HG03175 (cell line): ENCODE measurements around the gene KNOP1.
"Not testable (repeated sequence)": the region's sequence is repeated elsewhere in the genome, so short reads cannot be mapped to it uniquely, and the experiment has no call there.

ENCODE experiments used
- ATAC-seq: cut with Tn5 transposase; IDR thresholded peaks from one replicate; pipeline ENCODE4 v1.9.1; 2021; ENCODE audit warnings: mild to moderate bottlenecking, moderate library complexity; ENCODE audit not compliant: unreplicated experiment

KNOP1 gene

DNA sequence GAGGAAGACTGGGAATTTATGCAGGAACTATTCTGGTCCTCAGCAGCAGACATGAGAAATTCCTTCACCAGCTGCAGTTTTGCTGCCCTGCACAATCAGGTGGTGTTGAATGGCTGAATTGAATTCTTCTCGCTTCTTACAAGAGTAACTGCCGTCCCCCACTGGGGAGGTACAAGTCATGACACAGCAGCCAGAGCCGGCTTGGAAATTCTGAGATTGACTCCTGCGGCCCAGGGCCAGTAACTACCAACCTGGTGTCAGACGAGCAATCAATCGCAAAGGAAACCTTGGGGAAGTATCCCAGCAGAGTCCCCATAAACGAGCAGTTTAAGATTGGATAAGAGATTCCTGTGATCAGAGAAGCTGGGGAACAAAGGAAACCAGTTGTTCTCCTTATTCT lies 30.7 kb downstream of the KNOP1 start:
- ATAC-seq = no peak

DNA sequence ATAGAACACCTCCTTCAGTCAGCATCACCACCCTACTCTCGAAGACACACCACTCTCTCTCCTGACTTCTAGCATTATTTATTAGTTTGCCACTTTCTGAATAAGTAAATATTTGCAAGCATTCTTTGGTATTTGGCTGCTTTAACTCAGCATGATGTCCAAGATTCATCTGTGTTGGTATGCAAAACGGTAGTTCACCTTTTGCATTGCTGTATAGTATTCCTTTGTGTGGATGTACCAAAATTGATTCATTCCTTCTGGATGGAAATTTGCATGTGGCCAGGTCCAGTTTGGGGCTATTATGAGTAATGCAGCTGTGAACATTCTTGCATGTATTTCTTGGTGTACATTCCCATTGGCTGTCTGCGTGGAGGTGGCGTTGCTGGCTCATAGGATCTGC lies 32.9 kb downstream of the KNOP1 start:
- ATAC-seq = no peak

DNA sequence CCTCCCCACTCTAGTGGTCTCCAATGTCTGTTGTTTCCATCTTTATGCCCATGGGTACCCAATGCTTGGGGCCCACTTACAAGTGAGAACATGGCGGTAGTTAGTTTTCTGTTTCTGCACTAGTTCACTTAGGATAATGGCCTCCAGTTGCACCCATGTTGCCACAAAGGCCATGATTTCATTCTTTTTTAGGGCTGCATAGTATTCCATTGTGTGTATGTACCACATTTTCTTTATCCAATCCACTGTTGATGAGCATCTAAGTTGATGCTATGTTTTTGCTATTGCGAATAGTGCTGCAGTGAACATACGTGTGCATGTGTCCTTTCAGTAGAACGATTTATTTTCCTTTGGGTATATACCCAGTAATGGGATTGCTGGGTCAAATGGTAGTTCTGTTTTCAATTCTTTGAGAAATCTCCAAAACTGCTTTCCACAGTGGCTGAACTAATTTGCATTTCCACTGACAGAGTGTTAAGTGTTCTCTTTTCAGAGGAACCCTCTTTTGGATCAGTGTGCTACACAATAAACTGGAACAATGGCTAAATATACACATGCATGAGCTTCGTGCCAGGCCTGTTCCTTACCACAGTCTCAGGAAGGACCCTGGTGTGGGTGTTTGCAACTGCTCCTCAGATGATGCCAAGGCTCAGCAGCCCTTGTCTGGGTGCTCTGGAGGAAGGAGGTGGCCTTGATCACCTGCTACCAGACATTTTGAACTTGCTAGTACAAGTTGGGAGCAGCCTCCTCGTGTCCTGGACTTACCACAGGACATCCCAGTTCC lies 34.4 kb downstream of the KNOP1 start:
- ATAC-seq = no peak

DNA sequence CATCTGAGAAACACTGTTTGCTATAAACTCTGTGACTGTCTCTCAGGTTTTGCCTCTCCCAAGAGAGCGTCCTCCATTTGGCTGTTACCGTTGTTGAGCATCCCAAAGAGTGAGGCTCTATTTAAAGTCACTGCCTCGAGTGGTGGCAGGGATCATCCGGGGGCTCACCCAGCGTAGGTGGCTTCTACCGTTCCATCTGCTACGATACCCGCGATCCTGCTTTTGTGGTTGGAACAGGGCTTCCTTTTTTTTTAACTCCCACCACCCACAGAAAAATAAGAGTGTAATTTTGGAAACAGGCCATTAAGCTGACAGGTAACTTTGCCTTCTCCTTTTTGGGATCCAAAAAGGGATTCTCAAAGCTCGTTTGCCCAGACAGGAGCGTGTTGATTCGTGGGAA lies 36.4 kb downstream of the KNOP1 start:
- no peak for ATAC-seq

GRCh38 chr16:19680881-19681340 lies 37.1 kb downstream of the KNOP1 start:
- ATAC-seq = no peak

DNA sequence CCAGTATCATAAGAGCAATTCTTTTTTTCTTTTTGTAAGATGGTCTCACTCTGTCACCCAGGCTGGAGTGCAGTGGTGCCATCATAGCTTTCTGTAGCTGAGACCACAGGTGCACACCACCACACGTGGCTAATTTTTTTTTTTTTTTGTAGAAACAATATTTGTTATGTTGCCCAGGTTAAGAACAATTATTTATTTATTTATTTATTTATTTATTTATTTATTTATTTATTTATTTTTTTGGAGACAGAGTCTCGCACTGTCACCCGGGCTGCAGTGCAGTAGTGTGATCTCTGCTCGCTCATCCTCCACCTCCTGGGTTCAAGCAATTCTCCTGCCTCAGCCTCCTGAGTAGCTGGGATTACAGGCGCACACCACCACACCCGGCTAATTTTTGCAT lies 38.7 kb downstream of the KNOP1 start:
- not testable (repeated sequence) for ATAC-seq

DNA sequence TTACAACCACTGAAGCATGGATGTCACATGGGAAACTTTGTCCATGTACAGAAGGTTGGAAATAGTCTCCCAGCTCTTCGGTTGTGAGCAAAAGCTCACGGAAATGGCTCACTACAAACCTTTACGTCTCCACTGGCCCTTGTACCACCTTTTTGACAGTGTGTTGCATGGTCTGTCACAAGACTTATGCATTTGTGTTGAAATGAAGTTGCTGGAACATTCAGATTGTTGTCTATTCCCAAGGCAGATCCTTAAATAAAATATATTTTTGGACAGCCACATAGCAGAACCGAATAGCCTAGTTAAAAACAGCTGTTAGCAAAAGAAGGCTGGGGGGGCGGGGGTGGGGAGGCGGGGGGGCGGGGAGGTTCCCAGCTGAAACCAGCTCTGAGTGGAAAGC lies 39.2 kb downstream of the KNOP1 start:
- no peak for ATAC-seq

DNA sequence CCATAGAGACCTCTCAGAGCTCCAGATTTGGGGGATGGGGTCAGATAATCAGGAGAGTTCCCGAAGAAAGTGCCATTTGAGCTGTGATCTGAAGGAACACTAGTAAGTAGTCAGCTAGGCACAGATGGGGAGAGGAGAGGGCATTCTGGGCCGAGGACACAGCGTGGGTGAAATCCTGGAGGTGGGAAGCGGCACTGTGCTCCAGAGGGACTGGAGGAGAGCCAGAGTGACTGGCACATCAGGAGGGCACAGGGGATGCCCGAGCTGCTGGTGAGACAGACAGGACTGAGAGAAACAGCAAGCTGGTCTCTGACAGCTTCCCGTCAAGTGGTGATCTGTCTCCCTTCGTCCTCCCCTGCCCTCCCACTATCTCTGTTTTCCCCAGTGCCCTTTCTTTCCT lies 40.6 kb downstream of the KNOP1 start:
- no peak for ATAC-seq

DNA sequence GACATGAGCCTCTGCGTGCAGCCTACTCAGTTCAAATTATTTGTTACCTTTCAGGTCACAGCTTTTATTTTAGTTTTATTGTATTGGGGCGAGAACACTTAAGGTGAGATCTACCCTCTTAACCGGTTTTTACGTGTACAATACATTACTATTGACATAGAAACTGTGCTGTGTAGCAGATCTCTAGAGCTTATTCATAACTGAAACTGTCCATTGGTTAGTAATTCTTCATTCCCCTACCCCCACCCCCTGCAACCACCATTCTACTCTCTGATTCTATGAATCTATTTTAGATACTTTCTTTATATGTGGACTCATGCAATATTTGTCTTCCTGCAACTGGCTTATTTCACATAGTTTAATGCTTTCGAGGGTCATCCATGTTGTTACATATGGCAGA lies 43.5 kb downstream of the KNOP1 start:
- ATAC-seq = no peak

- no peak for ATAC-seq
Measured at GRCh38 chr16:19672378-19672777, 45.6 kb downstream of the KNOP1 start.

GRCh38 chr16:19666477-19666876 lies 51.5 kb downstream of the KNOP1 start:
- ATAC-seq = no peak

GRCh38 chr16:19665313-19665712 lies 52.7 kb downstream of the KNOP1 start:
- not testable (repeated sequence) for ATAC-seq

DNA sequence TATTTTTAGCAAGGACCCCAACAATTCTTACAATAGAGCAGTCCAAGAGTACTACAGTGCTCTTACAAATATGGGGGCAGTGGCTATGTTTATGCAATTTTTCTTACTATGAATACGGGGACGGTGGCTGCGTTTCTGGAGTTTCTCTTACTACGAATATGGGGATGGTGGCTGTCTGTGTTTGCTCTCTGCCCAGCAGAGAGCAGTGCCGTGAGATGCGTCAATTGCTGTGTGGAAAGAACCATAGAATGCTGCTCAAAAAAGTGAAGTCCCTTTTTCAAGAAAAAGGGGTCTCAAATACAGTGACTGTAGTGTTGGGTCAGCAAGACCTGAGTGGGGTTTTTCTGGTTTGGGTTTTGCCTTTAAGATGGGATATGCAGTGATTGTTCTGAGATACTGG lies 53.9 kb downstream of the KNOP1 start:
- no peak for ATAC-seq

DNA sequence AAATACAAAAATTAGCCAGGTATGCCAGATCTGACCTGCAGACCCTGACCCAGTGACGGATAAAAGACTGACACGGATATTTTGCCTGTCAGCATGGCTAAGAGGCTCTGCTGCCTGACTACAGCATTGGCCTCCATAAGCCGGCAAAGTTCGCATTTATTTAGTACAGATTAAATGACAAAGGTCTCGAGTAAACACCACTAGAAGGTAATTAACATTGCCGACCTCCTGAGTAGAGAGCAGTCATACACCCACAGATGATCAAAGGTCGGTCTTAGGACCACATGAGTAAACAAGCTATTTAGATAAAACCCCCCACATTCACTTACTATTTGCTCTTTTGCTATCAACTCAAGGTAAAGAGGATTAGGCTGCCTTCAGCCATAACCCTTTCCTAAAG lies 55.7 kb downstream of the KNOP1 start:
- no peak for ATAC-seq

- ATAC-seq = no peak
Measured at GRCh38 chr16:19660432-19660831, 57.6 kb downstream of the KNOP1 start.

- ATAC-seq = no peak
Measured at GRCh38 chr16:19659554-19659953, 58.5 kb downstream of the KNOP1 start.

DNA sequence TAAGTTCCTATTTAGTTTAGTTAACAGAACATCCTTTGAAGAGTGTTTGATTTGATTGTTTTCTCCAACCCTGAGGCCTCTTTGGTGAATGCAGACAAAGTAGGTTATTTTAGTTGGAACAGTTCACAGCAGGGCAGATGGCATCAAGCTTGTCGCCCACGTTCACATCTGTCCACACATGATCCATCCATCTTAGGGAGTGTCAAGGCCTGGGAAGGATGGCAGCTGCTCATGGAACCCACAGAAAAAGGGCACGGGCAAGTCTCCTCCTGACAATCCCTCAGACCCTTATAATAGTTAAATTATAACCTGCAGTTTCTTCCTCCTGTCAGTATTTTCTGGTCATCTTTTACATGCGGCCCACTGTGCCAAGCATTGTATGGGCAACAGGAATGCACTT lies 60.2 kb downstream of the KNOP1 start:
- ATAC-seq = no peak

DNA sequence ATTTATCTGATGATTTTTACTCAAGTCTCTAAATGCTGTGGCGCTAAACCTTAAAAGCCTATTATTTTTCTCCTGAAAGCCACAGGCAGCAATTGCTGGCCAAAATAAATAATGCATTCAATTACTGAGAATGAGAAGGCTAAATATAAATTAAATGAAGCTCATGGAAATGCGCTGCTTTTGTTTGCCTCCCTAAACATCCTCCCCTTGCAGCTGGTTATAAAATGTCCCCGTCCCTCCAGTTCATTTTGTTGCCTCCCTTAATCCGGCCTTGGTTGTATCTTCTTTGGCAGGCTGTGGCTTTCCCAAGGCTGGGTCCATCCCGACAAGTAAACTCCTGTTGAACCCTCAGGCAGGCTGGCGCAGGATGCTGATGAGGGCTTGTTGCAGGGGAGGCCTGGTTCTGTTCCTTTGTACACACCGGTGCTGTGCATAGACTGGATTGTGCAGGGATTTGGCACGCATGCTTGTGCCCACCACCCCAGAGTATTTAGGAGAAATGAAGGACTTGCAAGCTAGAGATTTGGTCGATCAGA lies 62.7 kb downstream of the KNOP1 start:
- no peak for ATAC-seq

GRCh38 chr16:19654147-19654546 lies 63.9 kb downstream of the KNOP1 start:
- ATAC-seq = no peak
